HepG2 (cell line): Measurements from ENCODE around the gene SMIM10L2A. TPM values are rescaled to one million over a fixed set of nuclear protein-coding genes. Genes with fewer than 3 reads are reported as not detected.

ENCODE experiments used
- CHCHD3 ChIP-seq: sonication (generic); formaldehyde crosslinking; IDR thresholded peaks from 2 replicates; pipeline ENCODE4 v1.8.0; 2022; ENCODE audit warnings: mild to moderate bottlenecking, missing genetic modification reagents, moderate library complexity
- MEIS2 ChIP-seq: sonication (generic); formaldehyde crosslinking; IDR thresholded peaks from 2 replicates; pipeline ENCODE4 v1.9.0; 2021; ENCODE audit warnings: mild to moderate bottlenecking, missing genetic modification reagents
- MIER2 ChIP-seq: IDR thresholded peaks from 2 replicates; pipeline ENCODE4 v1.6.1; 2016; ENCODE audit warnings: missing biosample characterization, missing genetic modification reagents
- PHF8 ChIP-seq: sonication (generic); formaldehyde crosslinking; IDR thresholded peaks from 2 replicates; pipeline ENCODE4 v1.5.0; 2020; ENCODE audit warnings: missing genetic modification reagents
- PRPF4 ChIP-seq: fragments of 200-400 bp; formaldehyde crosslinking; IDR thresholded peaks from 2 replicates; pipeline ENCODE4 v1.6.1; 2016; ENCODE audit warnings: low read length, low read depth; ENCODE audit not compliant: poor library complexity, severe bottlenecking
- RAD51 ChIP-seq: fragments of 450-650 bp; IDR thresholded peaks from 2 replicates; pipeline ENCODE4 v1.6.1; 2016; ENCODE audit warnings: borderline replicate concordance
- STAG1 ChIP-seq: sonication (generic); formaldehyde crosslinking; IDR thresholded peaks from 2 replicates; pipeline ENCODE4 v1.4.0; 2020; ENCODE audit warnings: missing genetic modification reagents
- TCF12 ChIP-seq, 2 experiments: fragments of 450-650 bp in 1 of 2; sonication (generic) in 1 of 2; formaldehyde crosslinking in 1 of 2; IDR thresholded peaks; 2 replicates each; pipeline versions ENCODE4 v1.6.1 to v1.8.0; 2017 to 2022; ENCODE audit warnings: antibody characterized with exemption in 1 of 2, mild to moderate bottlenecking in 1 of 2, missing genetic modification reagents in 1 of 2, moderate library complexity in 1 of 2
- ZNF382 ChIP-seq: sonication (generic); formaldehyde crosslinking; IDR thresholded peaks from 2 replicates; pipeline ENCODE4 v1.5.0; 2020; ENCODE audit warnings: missing genetic modification reagents, mild to moderate bottlenecking, borderline replicate concordance
- polyA plus RNA-seq, 8 experiments: library from polyadenylated mRNA; depleted of rRNA in 3 of 8; stranded (reverse) in 7 of 8; unstranded in 1 of 8; fragments of >200 nt; fragmentation: Illumina TruSeq in 4 of 8; extraction: Trizol in 4 of 8; gene quantifications; 2 replicates each; pipeline versions ENCODE4 v1.2.1 to v1.2.3, GENCODE V29; 2011 to 2016; ENCODE audit warnings: low read depth in 4 of 8, missing spikeins in 1 of 8, mixed read lengths in 1 of 8; ENCODE audit not compliant: insufficient read depth in 1 of 8
- small RNA-seq, 3 experiments: library from RNA; depleted of rRNA; stranded (forward); fragments of <200 nt; gene quantifications; one replicate each; pipeline ENCODE3, GENCODE V24; 2012; ENCODE audit warnings: low read depth in 2 of 3, low replicate concordance in 1 of 3; ENCODE audit not compliant: insufficient read length in 3 of 3, insufficient read depth in 2 of 3
- total RNA-seq, 5 experiments: library from RNA; depleted of rRNA; stranded (reverse); fragments of >200 nt; fragmentation: Illumina TruSeq; extraction: Trizol; gene quantifications; 2 replicates each; pipeline ENCODE4 v1.2.3, GENCODE V29; 2016; ENCODE audit warnings: low read depth in 1 of 5
- TF ChIP-seq, protein P1 (sequence below), 2 experiments: IDR thresholded peaks; 2 replicates each; pipeline ENCODE4 v1.6.1; 2011 to 2012; ENCODE audit warnings: low read length in 2 of 2, borderline replicate concordance in 1 of 2, low read depth in 1 of 2, mild to moderate bottlenecking in 1 of 2, moderate library complexity in 1 of 2
- TF ChIP-seq, protein P2 (sequence below): sonication (generic); formaldehyde crosslinking; IDR thresholded peaks from 2 replicates; pipeline ENCODE4 v1.5.0; 2020; ENCODE audit warnings: mild to moderate bottlenecking, missing genetic modification reagents
- TF ChIP-seq, protein P3 (sequence below): sonication (generic); formaldehyde crosslinking; IDR thresholded peaks from 2 replicates; pipeline ENCODE4 v1.8.0; 2023; ENCODE audit warnings: mild to moderate bottlenecking, missing genetic modification reagents
- TF ChIP-seq, protein P4 (sequence below): sonication (generic); formaldehyde crosslinking; IDR thresholded peaks from 2 replicates; pipeline ENCODE4 v1.4.0; 2020; ENCODE audit warnings: missing genetic modification reagents; ENCODE audit errors: not compliant biosample characterization

SMIM10L2A gene
- total and polyA plus RNA-seq, 2 of the 13 experiments (the other 11 are each of a cell fraction or from before 2014, with no cell fraction given) = not detected

DNA sequence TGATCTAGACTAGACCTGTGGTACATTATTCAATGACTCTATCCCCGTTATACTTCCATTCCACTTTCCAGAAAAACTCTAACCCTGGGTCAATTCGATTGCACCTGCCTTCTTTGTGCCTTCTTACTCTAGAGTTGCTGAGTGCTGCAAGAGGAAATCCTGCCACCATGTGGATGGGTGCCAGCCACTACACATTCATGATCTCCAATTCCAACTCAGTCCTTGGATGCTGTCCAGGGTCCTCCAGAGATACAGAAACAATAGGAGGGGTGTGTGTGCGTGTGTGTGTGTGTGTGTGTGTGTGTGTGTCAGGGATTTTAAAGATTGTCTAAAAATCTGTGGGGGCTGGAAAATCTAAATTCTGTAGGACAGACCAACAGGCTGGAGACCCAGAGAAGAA is 55.8 kb downstream of the SMIM10L2A start (continued):
- TF ChIP-seq, protein P1, sequence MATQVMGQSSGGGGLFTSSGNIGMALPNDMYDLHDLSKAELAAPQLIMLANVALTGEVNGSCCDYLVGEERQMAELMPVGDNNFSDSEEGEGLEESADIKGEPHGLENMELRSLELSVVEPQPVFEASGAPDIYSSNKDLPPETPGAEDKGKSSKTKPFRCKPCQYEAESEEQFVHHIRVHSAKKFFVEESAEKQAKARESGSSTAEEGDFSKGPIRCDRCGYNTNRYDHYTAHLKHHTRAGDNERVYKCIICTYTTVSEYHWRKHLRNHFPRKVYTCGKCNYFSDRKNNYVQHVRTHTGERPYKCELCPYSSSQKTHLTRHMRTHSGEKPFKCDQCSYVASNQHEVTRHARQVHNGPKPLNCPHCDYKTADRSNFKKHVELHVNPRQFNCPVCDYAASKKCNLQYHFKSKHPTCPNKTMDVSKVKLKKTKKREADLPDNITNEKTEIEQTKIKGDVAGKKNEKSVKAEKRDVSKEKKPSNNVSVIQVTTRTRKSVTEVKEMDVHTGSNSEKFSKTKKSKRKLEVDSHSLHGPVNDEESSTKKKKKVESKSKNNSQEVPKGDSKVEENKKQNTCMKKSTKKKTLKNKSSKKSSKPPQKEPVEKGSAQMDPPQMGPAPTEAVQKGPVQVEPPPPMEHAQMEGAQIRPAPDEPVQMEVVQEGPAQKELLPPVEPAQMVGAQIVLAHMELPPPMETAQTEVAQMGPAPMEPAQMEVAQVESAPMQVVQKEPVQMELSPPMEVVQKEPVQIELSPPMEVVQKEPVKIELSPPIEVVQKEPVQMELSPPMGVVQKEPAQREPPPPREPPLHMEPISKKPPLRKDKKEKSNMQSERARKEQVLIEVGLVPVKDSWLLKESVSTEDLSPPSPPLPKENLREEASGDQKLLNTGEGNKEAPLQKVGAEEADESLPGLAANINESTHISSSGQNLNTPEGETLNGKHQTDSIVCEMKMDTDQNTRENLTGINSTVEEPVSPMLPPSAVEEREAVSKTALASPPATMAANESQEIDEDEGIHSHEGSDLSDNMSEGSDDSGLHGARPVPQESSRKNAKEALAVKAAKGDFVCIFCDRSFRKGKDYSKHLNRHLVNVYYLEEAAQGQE (IDR thresholded peaks at IDR 0.05; ENCODE audit: borderline replicate concordance in 1 of 2, low read depth in 1 of 2, low read length in 2 of 2) = peak in 1 of 2 experiments; percentile 85; a peak in 3 of 4 replicates
- no peak for TF ChIP-seq CHCHD3 (CRISPR knock-in tag)
- no peak for TF ChIP-seq MEIS2 (CRISPR knock-in tag)
- TF ChIP-seq, protein P2, sequence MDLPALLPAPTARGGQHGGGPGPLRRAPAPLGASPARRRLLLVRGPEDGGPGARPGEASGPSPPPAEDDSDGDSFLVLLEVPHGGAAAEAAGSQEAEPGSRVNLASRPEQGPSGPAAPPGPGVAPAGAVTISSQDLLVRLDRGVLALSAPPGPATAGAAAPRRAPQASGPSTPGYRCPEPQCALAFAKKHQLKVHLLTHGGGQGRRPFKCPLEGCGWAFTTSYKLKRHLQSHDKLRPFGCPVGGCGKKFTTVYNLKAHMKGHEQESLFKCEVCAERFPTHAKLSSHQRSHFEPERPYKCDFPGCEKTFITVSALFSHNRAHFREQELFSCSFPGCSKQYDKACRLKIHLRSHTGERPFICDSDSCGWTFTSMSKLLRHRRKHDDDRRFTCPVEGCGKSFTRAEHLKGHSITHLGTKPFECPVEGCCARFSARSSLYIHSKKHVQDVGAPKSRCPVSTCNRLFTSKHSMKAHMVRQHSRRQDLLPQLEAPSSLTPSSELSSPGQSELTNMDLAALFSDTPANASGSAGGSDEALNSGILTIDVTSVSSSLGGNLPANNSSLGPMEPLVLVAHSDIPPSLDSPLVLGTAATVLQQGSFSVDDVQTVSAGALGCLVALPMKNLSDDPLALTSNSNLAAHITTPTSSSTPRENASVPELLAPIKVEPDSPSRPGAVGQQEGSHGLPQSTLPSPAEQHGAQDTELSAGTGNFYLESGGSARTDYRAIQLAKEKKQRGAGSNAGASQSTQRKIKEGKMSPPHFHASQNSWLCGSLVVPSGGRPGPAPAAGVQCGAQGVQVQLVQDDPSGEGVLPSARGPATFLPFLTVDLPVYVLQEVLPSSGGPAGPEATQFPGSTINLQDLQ = no peak
- TF ChIP-seq PHF8 (CRISPR knock-in tag) = no peak
- TF ChIP-seq RAD51 = no peak
- peak; percentile 80 for TF ChIP-seq MIER2 (CRISPR knock-in tag)
- TF ChIP-seq, protein P3, sequence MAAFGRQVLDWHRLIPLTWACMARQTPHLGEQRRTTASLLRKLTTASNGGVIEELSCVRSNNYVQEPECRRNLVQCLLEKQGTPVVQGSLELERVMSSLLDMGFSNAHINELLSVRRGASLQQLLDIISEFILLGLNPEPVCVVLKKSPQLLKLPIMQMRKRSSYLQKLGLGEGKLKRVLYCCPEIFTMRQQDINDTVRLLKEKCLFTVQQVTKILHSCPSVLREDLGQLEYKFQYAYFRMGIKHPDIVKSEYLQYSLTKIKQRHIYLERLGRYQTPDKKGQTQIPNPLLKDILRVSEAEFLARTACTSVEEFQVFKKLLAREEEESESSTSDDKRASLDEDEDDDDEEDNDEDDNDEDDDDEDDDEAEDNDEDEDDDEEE (CRISPR knock-in tag) = no peak
- TF ChIP-seq TCF12 (IDR thresholded peaks at IDR 0.05) = no peak
- no peak for TF ChIP-seq TCF12 (CRISPR knock-in tag; IDR thresholded peaks at IDR 0.05)
- TF ChIP-seq STAG1 = peak; percentile 58
- TF ChIP-seq PRPF4 = no peak
- TF ChIP-seq, protein P4, sequence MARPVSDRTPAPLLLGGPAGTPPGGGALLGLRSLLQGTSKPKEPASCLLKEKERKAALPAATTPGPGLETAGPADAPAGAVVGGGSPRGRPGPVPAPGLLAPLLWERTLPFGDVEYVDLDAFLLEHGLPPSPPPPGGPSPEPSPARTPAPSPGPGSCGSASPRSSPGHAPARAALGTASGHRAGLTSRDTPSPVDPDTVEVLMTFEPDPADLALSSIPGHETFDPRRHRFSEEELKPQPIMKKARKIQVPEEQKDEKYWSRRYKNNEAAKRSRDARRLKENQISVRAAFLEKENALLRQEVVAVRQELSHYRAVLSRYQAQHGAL (CRISPR knock-in tag) = no peak
- no peak for TF ChIP-seq ZNF382 (CRISPR knock-in tag)

Small RNA genes within 50 kb of the gene (small RNA-seq; reads per million reads assigned to genes)
- gene RNA5SP515 = 0 reads per million in 3 experiments

Other genes starting within 250 kb of the SMIM10L2A start
- gene ETDA, start 169.9 kb upstream of the SMIM10L2A start, total RNA-seq (2016; rRNA removed; fragmentation: Illumina TruSeq; extraction: Trizol) = not detected in 2 replicates
- gene ETDA, start 169.9 kb upstream of the SMIM10L2A start, polyA plus RNA-seq (2011; rRNA removed) = not detected in 2 replicates
- gene ETDC, start 112.5 kb upstream of the SMIM10L2A start, total RNA-seq (2016; rRNA removed; fragmentation: Illumina TruSeq; extraction: Trizol) = not detected in 2 replicates
- gene ETDC, start 112.5 kb upstream of the SMIM10L2A start, polyA plus RNA-seq (2011; rRNA removed) = not detected in 2 replicates
- gene ZNF75D, start 77.8 kb upstream of the SMIM10L2A start, total RNA-seq (2016; rRNA removed; fragmentation: Illumina TruSeq; extraction: Trizol) = 6.2 and 6.6 TPM in 2 replicates
- gene ZNF75D, start 77.8 kb upstream of the SMIM10L2A start, polyA plus RNA-seq (2011; rRNA removed) = 5.0 and 5.5 TPM in 2 replicates
- 3.0 and 3.4 TPM in 2 replicates for gene ZNF449, start 77.1 kb upstream of the SMIM10L2A start, total RNA-seq (2016; rRNA removed; fragmentation: Illumina TruSeq; extraction: Trizol)
- gene ZNF449, start 77.1 kb upstream of the SMIM10L2A start, polyA plus RNA-seq (2011; rRNA removed) = 3.5 and 3.9 TPM in 2 replicates
- not detected in 2 replicates for gene INTS6L, start 98.7 kb downstream of the SMIM10L2A start, total RNA-seq (2016; rRNA removed; fragmentation: Illumina TruSeq; extraction: Trizol)
- gene INTS6L, start 98.7 kb downstream of the SMIM10L2A start, polyA plus RNA-seq (2011; rRNA removed) = 0.01 TPM in 1 of 2 replicates, not detected in the other